B cell (primary cell): ENCODE data around the gene ILK. TPM values are rescaled to one million over a fixed set of nuclear protein-coding genes. Genes with fewer than 3 reads are reported as not detected.

ENCODE experiments used
- ATAC-seq: fragments of 200-7000 bp; cut with Tn5 transposase; one replicate; pipeline ENCODE4 v1.10.0; 2021; ENCODE audit warnings: low read depth, mild to moderate bottlenecking, moderate number of reproducible peaks, moderate library complexity
- CTCF ChIA-PET: fragments of 350-600 bp; sonication (Branson Sonifier 250); formaldehyde crosslinking; loops from one replicate; lab custom pipeline; 2021; ENCODE audit warnings: antibody characterized with exemption, inconsistent platforms; lab: Charles Lee
- POLR2A ChIA-PET: fragments of 350-600 bp; sonication (Branson Sonifier 250); formaldehyde crosslinking; loops from one replicate; lab custom pipeline; 2021; ENCODE audit warnings: antibody characterized with exemption; lab: Charles Lee
- DNase-seq: peaks from one replicate; pipeline ENCODE4 v3.0.0; 2013
- H2AFZ ChIP-seq: 2 replicates; pipeline ENCODE4 v1.6.1; 2012; ENCODE audit warnings: mild to moderate bottlenecking, low read depth, low read length; ENCODE audit not compliant: insufficient read depth, poor library complexity, severe bottlenecking
- H3K27ac ChIP-seq, 2 donors: 1 replicate in 1 of 2; 2 replicates in 1 of 2; pipeline ENCODE4 v1.5.1; 2012 to 2013; ENCODE audit warnings: low read length in 2 of 2, mild to moderate bottlenecking in 2 of 2, moderate library complexity in 1 of 2
- H3K27me3 ChIP-seq, 4 experiments: fragments of 200-600 bp in 1 of 4; sonication (generic) in 1 of 4; replicated peaks in 1 of 4; 1 replicate in 2 of 4; 2 replicates in 2 of 4; pipeline versions ENCODE4 v1.6.1 to v1.7.0; 2013 to 2016; ENCODE audit warnings: low read length in 3 of 4, mild to moderate bottlenecking in 2 of 4, mixed read lengths in 1 of 4, moderate library complexity in 1 of 4; ENCODE audit not compliant: insufficient read depth in 4 of 4, control insufficient read depth in 3 of 4; ENCODE audit errors: control extremely low read depth in 1 of 4
- H3K36me3 ChIP-seq, 2 experiments: replicated peaks in 1 of 2; 1 replicate in 1 of 2; 2 replicates in 1 of 2; pipeline versions ENCODE4 v1.6.1 to v1.7.1; 2013; ENCODE audit warnings: low read length in 1 of 2; ENCODE audit not compliant: insufficient read depth in 2 of 2, control insufficient read depth in 1 of 2; ENCODE audit errors: control extremely low read depth in 1 of 2, extremely low read depth in 1 of 2
- H3K4me1 ChIP-seq, 2 donors: fragments of 200-600 bp in 1 of 2; sonication (generic) in 1 of 2; 1 replicate in 1 of 2; 2 replicates in 1 of 2; pipeline versions ENCODE4 v1.5.1 to v1.6.1; 2013 to 2017; ENCODE audit warnings: low read length in 2 of 2; ENCODE audit not compliant: control insufficient read depth in 2 of 2, insufficient read depth in 2 of 2
- H3K4me2 ChIP-seq: replicated peaks from 2 replicates; pipeline ENCODE3; 2012; ENCODE audit warnings: mild to moderate bottlenecking, low read depth, low read length; ENCODE audit not compliant: poor library complexity, severe bottlenecking
- H3K4me3 ChIP-seq, 5 experiments: fragments of 200-600 bp in 1 of 5; sonication (generic) in 1 of 5; 1 replicate in 3 of 5; 2 replicates in 2 of 5; pipeline versions ENCODE4 v1.5.1 to v1.7.0; 2011 to 2016; ENCODE audit warnings: low read length in 4 of 5, mild to moderate bottlenecking in 4 of 5, low read depth in 2 of 5, control low read depth in 1 of 5, moderate library complexity in 1 of 5; ENCODE audit not compliant: insufficient read depth in 1 of 5; ENCODE audit errors: control extremely low read depth in 1 of 5, extremely low read depth in 1 of 5
- H3K79me2 ChIP-seq: fragments of 200-600 bp; sonication (generic); one replicate; pipeline ENCODE4 v1.6.0; 2016; ENCODE audit warnings: low read length; ENCODE audit not compliant: control insufficient read depth, insufficient read depth
- H3K9ac ChIP-seq: fragments of 200-600 bp; sonication (generic); 2 replicates; pipeline ENCODE4 v1.6.1; 2017; ENCODE audit warnings: mild to moderate bottlenecking, low read length, moderate library complexity
- H3K9me3 ChIP-seq, 3 donors: one replicate each; pipeline versions ENCODE4 v1.6.1 to v1.7.1; 2013; ENCODE audit warnings: low read length in 2 of 3; ENCODE audit not compliant: control insufficient read depth in 2 of 3, insufficient read depth in 1 of 3; ENCODE audit errors: control extremely low read depth in 1 of 3
- H4K20me1 ChIP-seq: 2 replicates; pipeline ENCODE4 v1.6.0; 2012; ENCODE audit warnings: mild to moderate bottlenecking, low read length; ENCODE audit not compliant: insufficient read depth, control insufficient read depth, poor library complexity, severe bottlenecking
- H3K27ac Mint-ChIP-seq: one replicate; pipeline ENCODE4 v1.8.0; 2021; ENCODE audit warnings: mixed read lengths
- H3K27me3 Mint-ChIP-seq: one replicate; pipeline ENCODE4 v1.8.0; 2021; ENCODE audit warnings: mixed read lengths
- H3K4me1 Mint-ChIP-seq: one replicate; pipeline ENCODE4 v1.8.0; 2021; ENCODE audit warnings: mixed read lengths
- H3K4me3 Mint-ChIP-seq: one replicate; pipeline ENCODE4 v1.8.0; 2021; ENCODE audit warnings: mixed read lengths
- H3K9me3 Mint-ChIP-seq: one replicate; pipeline ENCODE4 v1.8.0; 2022; ENCODE audit warnings: mixed read lengths; ENCODE audit not compliant: insufficient read depth
- CTCF ChIP-seq: fragments of 200-600 bp; IDR thresholded peaks from one replicate; pipeline ENCODE4 v1.8.0; 2022; ENCODE audit warnings: antibody characterized with exemption, mild to moderate bottlenecking
- EZH2 ChIP-seq: IDR thresholded peaks from 2 replicates; pipeline ENCODE4 v1.6.1; 2012; ENCODE audit warnings: borderline replicate concordance, low read depth, mild to moderate bottlenecking, moderate library complexity, low read length; ENCODE audit not compliant: insufficient read depth, poor library complexity, severe bottlenecking
- WGBS: methylation state at CpG from one replicate; pipeline ENCODE4 v1.1.5; 2013; ENCODE audit warnings: missing lambda C conversion rate; ENCODE audit not compliant: insufficient coverage; 5-methylcytosine and 5-hydroxymethylcytosine counted together
- intact Hi-C: fragments of 100-400 bp; cut with micrococcal nuclease; formaldehyde crosslinking; loops from one replicate; pipeline ENCODE4 v1.10.0; 2022
- polyA plus RNA-seq: library from polyadenylated mRNA; depleted of rRNA; stranded (reverse); fragments of >200 nt; gene quantifications from 2 replicates; pipeline ENCODE4 v1.2.3, GENCODE V29; 2012
- total RNA-seq, 2 donors: library from RNA; stranded (reverse); fragments of 120-200 nt in 1 of 2; gene quantifications; 1 replicate in 1 of 2; 2 replicates in 1 of 2; pipeline versions ENCODE4 v1.2.3 to v1.2.4, GENCODE V29; 2013 to 2022

Gene ILK
- total and polyA plus RNA-seq, 2 donors (not counting 1 experiment from before 2014, with no cell fraction given): 88.5 to 131 TPM

DNA sequence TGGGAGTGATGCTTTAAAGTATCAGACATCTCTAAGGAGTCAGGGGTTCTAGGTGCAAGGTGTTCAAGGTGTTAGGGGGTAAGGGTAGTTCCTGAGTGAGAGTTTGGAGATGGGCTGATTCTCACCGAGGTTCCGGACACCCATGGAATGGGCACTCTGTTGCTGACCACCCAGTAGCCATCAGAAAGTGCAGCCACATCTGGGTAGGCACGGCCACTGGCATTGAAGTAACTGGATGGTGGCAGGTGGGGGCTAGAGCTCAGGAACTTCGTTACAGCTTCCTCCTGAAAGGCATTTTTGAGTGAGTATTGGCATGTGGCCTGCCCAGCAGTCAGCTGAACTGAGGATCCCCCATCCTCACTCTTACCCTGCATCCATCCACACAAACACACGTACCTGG lies 11.5 kb downstream of the ILK start:
- Histone ChIP-seq H3K4me1 (peaks cover 32 to 46% of the 10 kb centered on the region in 2 donors), H3K4me2 (no peak overlapping the region), H3K4me3 (no peak overlapping the region), H2AFZ (no peak overlapping the region), H3K79me2 (peaks cover 41% of the 10 kb centered on the region), H4K20me1 (no peaks in the 10 kb centered on the region), H3K27me3 (no peaks in the 10 kb centered on the region), H3K9ac (no peak overlapping the region), H3K27ac (no peak overlapping the region), H3K9me3 (no peaks in the 10 kb centered on the region), H3K36me3 (peaks cover 0 to 49% of the 10 kb centered on the region in 2 experiments)
- ATAC-seq (no peak), DNase-seq (no peak)
- 100% methylated on average over 3 of the region's 5 CpGs for WGBS
- H3K27ac Mint-ChIP-seq: peak overlapping the region; percentile 54
- TF ChIP-seq CTCF (no peak), EZH2 (no peak)
- ChIA-PET CTCF (no interaction called here), POLR2A (no interaction called here)
- intact Hi-C loops: no loop called here
- no peak overlapping the region for H3K4me3 Mint-ChIP-seq
- peaks cover 24% of the 10 kb centered on the region for H3K4me1 Mint-ChIP-seq
- H3K9me3 Mint-ChIP-seq: no peaks in the 10 kb centered on the region
- no peaks in the 10 kb centered on the region for H3K27me3 Mint-ChIP-seq

DNA sequence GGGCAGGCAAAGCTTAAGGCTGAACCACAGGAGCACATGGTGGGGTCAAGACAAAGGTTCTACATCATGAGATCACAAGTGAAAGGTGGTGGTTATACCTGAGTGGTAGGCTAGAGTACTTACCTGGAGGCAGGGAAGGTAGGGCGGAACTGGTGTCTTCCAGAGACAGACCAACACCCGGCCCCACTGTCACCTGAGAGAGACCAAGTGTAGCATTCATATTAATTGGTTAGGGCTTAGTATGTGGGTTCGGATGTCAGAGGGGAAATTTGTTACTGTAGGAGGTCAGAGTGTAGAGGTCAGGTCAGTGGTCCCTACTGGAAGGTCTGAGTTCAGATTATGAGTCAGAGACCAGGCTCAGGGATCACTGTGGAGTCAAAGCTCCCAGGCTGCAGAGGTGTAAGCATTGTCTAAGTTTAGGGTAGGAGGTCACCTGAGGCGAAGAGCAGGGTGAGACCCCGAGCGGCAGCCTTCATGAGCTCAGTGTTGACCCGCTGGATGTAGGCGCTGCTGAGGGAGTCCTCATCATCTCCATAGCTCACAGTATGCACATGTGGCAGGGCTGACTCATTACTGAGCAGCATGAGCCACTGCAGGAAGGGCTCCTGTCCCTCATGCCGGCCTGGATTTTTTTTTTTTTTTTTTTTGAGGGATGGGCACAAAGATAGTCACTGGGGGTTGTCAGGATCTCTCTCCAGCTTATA lies 12.5 kb downstream of the ILK start:
- no peak overlapping the region for H3K4me3 ChIP-seq
- H3K4me2 ChIP-seq: no peak overlapping the region
- intact Hi-C loops: no loop called here
- no peak overlapping the region for H3K9ac ChIP-seq
- no peak overlapping the region for H3K27ac ChIP-seq
- TF ChIP-seq EZH2 (no peak), CTCF (no peak)
- H3K4me1 ChIP-seq: peaks cover 30 to 48% of the 10 kb centered on the region in 2 donors
- H3K27me3 ChIP-seq: no peaks in the 10 kb centered on the region
- H3K36me3 ChIP-seq: peaks cover 0 to 39% of the 10 kb centered on the region in 2 experiments
- H4K20me1 ChIP-seq: no peaks in the 10 kb centered on the region
- Mint-ChIP-seq H3K4me1 (peaks cover 18% of the 10 kb centered on the region), H3K27me3 (no peaks in the 10 kb centered on the region), H3K27ac (peak overlapping the region; percentile 54), H3K9me3 (no peaks in the 10 kb centered on the region), H3K4me3 (peak overlapping the region; percentile 11)
- WGBS: 94% methylated on average over 8 of the region's 9 CpGs
- POLR2A ChIA-PET: no interaction called here
- H3K9me3 ChIP-seq: no peaks in the 10 kb centered on the region
- ATAC-seq: no peak
- peaks cover 41% of the 10 kb centered on the region for H3K79me2 ChIP-seq
- DNase-seq: no peak
- CTCF ChIA-PET: interaction anchor here (4.7 kb wide), 1 partner anchor 67 kb away, joined by 35 read pairs; the partner anchor contains the start of gene MRPL17
- no peak overlapping the region for H2AFZ ChIP-seq
